GM12864 (cell line): Measurements from ENCODE around the gene LIPC.

Experiments used
- DNase-seq: peaks from one replicate; pipeline ENCODE4 v3.0.0-alpha.2; 2011; ENCODE audit warnings: low read depth
- H3K4me3 ChIP-seq: 2 replicates; pipeline ENCODE4 v1.5.1; 2011; ENCODE audit warnings: mild to moderate bottlenecking, low read depth, low read length, control low read depth
- TF ChIP-seq, protein P1 (sequence below): IDR thresholded peaks from 2 replicates; pipeline ENCODE4 v1.5.1; 2011; ENCODE audit warnings: low read depth, mild to moderate bottlenecking, moderate library complexity, low read length, control low read depth, inconsistent platforms; ENCODE audit errors: missing control alignments

LIPC gene

DNA sequence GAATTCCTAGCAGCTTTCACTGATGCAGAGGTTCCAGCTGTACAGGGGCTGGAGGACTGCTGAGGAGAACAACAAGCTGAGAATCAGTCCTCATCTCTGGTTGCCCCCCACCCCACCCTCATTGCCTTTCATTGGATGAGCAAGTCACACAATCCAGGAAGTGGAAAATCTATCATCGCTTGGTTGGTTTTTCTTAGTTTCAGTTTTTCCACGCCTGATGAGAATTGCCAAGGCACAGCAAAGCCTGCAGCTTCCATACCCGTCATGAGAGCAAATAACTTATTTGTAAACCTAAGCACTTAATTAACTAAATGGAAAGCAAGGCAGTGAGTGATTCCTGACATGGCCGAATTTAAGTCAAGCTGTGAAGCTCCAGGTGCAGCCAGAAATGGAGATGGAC lies 21.4 kb upstream of the LIPC start:
- DNase-seq = no peak
- TF ChIP-seq, protein P1, sequence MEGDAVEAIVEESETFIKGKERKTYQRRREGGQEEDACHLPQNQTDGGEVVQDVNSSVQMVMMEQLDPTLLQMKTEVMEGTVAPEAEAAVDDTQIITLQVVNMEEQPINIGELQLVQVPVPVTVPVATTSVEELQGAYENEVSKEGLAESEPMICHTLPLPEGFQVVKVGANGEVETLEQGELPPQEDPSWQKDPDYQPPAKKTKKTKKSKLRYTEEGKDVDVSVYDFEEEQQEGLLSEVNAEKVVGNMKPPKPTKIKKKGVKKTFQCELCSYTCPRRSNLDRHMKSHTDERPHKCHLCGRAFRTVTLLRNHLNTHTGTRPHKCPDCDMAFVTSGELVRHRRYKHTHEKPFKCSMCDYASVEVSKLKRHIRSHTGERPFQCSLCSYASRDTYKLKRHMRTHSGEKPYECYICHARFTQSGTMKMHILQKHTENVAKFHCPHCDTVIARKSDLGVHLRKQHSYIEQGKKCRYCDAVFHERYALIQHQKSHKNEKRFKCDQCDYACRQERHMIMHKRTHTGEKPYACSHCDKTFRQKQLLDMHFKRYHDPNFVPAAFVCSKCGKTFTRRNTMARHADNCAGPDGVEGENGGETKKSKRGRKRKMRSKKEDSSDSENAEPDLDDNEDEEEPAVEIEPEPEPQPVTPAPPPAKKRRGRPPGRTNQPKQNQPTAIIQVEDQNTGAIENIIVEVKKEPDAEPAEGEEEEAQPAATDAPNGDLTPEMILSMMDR = no peak
- H3K4me3 ChIP-seq = no peak overlapping the region

DNA sequence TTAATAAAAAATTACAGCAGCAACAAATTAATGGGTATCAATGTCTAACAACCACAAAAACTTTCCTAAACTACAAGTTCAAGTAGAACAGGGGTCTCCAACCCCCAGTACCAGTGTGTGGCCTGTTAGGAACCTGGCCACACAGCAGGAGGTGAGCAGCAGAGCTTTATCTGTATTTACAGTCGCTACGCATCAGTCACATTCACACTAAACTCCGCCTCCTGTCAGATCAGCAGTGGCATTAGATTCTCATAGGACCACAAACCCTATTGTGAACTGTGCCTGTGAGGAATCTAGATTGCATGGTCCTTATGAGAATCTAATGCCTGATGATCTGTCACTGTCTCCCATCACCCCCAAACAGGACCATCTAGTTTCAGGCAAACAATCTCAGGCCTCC lies 18.5 kb upstream of the LIPC start:
- H3K4me3 ChIP-seq = no peak overlapping the region
- DNase-seq = no peak
- TF ChIP-seq, protein P1 = no peak

DNA sequence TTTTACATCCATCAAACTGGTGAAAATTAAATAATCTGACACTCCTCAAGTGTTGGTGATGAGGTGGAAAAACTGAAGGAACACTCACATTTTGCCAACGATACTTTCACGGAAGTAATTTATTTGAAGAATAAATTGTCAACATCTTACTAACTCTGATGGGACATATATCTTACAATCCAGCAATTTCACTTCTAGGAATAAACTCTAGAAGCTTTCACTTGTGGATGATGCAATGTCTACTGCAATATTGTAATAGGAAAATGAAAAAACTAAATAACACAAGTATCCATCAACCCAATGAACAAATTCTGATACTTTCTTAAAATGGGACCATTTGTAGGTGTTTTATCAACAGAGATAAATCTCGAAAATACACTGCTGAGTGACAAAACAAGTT lies 16.2 kb upstream of the LIPC start:
- TF ChIP-seq, protein P1 = no peak
- no peak overlapping the region for H3K4me3 ChIP-seq

DNA sequence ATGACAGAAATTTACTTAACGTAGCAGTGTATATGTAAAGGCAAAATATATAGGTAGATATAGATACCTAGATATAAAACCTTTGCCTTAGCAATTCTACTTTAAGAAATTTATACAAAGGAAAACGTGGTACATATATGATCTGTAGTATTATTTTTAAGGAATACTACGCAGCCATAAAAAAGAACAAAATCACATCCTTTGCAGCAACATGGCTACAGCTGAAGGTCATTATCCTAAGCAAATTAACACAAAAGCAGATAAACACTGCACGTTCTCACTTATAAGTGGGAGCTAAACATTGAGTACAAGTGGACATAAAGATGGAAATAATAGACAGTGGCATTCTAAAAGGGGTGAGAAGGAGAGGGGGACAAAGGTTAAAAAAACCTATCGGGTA lies 14.8 kb upstream of the LIPC start:
- TF ChIP-seq, protein P1 = no peak
- DNase-seq = no peak
- H3K4me3 ChIP-seq = no peak overlapping the region

More for the DNA sequence above, 16.2 kb upstream of the LIPC start:
- DNase-seq = no peak

DNA sequence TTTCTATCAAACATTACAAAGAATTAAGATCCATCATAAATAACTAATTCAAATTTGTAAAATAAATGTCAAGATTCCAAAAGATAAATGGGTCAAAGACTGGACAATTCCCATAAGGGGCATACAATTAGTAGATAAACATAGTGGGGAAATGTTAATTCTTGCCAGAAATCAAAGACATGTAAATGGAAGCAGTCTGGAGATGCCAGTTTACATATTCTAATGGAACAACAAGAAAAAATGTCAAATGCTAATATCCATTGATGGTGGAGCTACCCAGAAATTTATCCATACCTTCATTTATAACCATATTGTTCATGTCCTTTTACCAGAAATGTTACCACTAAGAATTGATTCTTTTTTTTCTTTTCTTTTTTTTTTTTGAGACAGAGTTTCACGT lies 13.7 kb upstream of the LIPC start:
- TF ChIP-seq, protein P1 = no peak
- H3K4me3 ChIP-seq = no peak overlapping the region

DNA sequence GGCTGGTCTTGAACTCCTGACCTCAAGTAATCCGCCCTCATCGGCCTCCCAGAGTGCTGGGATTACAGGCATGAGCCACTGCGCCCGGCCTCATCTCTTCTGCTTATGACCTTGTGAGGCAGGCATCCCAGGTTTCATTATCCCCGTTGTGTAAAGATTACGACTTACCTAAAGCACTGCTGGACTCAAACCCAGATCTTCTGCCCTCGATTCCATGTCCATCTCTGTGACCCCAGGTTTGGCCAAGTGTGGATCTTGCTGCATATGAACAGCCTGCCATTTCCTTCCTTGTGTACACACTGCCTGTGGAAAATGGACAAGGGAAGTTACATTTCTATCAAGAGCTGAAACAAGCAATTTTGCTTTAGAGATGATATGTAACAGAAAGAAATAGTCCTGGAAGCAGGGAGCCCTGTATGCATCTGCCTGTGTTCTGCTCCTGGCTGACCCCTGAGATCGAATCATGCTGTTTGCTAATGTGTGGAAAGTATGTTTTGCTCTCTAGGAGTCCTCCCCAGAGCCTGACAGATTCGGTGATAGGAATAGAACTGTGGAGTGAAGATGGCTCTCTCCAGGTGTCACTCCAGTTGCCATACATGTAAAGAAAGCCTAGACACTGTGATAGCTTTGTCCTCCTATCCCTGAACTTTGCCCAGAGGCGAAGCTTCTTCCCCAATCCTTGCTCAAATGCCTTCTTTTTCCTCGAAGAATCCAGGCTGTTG lies 11.8 kb upstream of the LIPC start:
- TF ChIP-seq, protein P1 = no peak
- no peak for DNase-seq
- no peak overlapping the region for H3K4me3 ChIP-seq

More for the DNA sequence above, 13.7 kb upstream of the LIPC start:
- DNase-seq = no peak

DNA sequence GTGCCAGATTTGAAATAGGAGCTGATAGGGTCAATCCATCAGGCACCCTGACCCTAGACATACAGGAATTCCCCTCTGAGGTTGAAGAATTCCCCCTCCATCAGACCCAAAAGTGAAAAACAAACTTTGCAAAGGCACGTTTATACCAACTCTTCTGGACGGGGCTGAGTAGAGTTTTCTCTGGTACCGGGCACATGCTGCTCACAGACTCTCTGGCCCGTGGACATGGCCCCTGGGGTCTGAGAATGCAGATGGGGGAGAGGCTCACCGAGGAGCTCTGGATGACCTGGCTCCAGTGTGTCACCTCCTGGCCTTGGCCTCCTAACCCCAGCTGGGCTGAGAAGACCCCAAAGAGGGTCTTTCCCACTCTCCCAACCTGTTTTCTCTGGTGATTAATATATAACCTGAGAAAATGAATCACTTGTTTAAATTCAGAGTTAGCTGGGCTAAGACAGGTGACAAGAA lies 11.2 kb upstream of the LIPC start:
- DNase-seq = no peak
- H3K4me3 ChIP-seq = no peak overlapping the region
- TF ChIP-seq, protein P1 = no peak
